CD8-positive, alpha-beta memory T cell (primary cell): ENCODE results near the gene DEPDC4. TPM values are rescaled to one million over a fixed set of nuclear protein-coding genes. Genes with fewer than 3 reads are reported as not detected.

ENCODE experiments used
- CTCF ChIA-PET: fragments of 350-600 bp; sonication (Branson Sonifier 250); formaldehyde crosslinking; loops from one replicate; lab custom pipeline; 2021; ENCODE audit warnings: antibody characterized with exemption; lab: Charles Lee
- POLR2A ChIA-PET: fragments of 350-600 bp; sonication (Branson Sonifier 250); formaldehyde crosslinking; loops from one replicate; lab custom pipeline; 2021; ENCODE audit warnings: antibody characterized with exemption; lab: Charles Lee
- DNase-seq, 5 donors: peaks; one replicate each; pipeline versions ENCODE4 v3.0.0 to v3.0.0-alpha.2; 2020 to 2022; ENCODE audit warnings: mixed read lengths in 1 of 5
- H3K27ac ChIP-seq: one replicate; pipeline ENCODE4 v1.7.0; 2013; ENCODE audit warnings: low read depth, mild to moderate bottlenecking, low read length, moderate library complexity
- H3K27me3 ChIP-seq: 2 replicates; pipeline ENCODE4 v1.7.0; 2013; ENCODE audit warnings: low read length, mild to moderate bottlenecking; ENCODE audit not compliant: insufficient read depth, poor library complexity, severe bottlenecking
- H3K36me3 ChIP-seq: 2 replicates; pipeline ENCODE4 v1.7.0; 2013; ENCODE audit warnings: mild to moderate bottlenecking, low read length, moderate library complexity; ENCODE audit not compliant: insufficient read depth
- H3K4me1 ChIP-seq: 2 replicates; pipeline ENCODE4 v1.7.0; 2013; ENCODE audit warnings: mild to moderate bottlenecking, low read length, moderate library complexity; ENCODE audit not compliant: insufficient read depth
- H3K4me3 ChIP-seq: 2 replicates; pipeline ENCODE4 v1.7.0; 2013; ENCODE audit warnings: mild to moderate bottlenecking, low read length
- H3K9me3 ChIP-seq: 2 replicates; pipeline ENCODE4 v1.7.0; 2013; ENCODE audit warnings: mild to moderate bottlenecking, low read length
- H3K27ac Mint-ChIP-seq, 8 donors: one replicate each; pipeline ENCODE4 v1.8.0; 2020 to 2021; ENCODE audit warnings: mixed read lengths in 8 of 8, mild to moderate bottlenecking in 6 of 8, inconsistent platforms in 3 of 8, moderate library complexity in 3 of 8
- H3K27me3 Mint-ChIP-seq, 2 donors: one replicate each; pipeline ENCODE4 v1.8.0; 2020 to 2021; ENCODE audit warnings: mixed read lengths in 2 of 2, mild to moderate bottlenecking in 1 of 2, moderate library complexity in 1 of 2
- H3K36me3 Mint-ChIP-seq, 3 donors: one replicate each; pipeline ENCODE4 v1.8.0; 2020 to 2021; ENCODE audit warnings: mixed read lengths in 3 of 3, inconsistent platforms in 1 of 3, mild to moderate bottlenecking in 1 of 3
- H3K4me1 Mint-ChIP-seq, 3 donors: one replicate each; pipeline ENCODE4 v1.8.0; 2020 to 2021; ENCODE audit warnings: mixed read lengths in 3 of 3, inconsistent platforms in 1 of 3, mild to moderate bottlenecking in 1 of 3
- H3K4me3 Mint-ChIP-seq, 7 donors: one replicate each; pipeline ENCODE4 v1.8.0; 2020 to 2021; ENCODE audit warnings: mixed read lengths in 7 of 7, mild to moderate bottlenecking in 6 of 7, moderate library complexity in 4 of 7, inconsistent platforms in 2 of 7
- H3K9me3 Mint-ChIP-seq, 5 donors: one replicate each; pipeline ENCODE4 v1.8.0; 2020 to 2022; ENCODE audit warnings: mixed read lengths in 5 of 5, mild to moderate bottlenecking in 3 of 5, moderate library complexity in 2 of 5, inconsistent platforms in 1 of 5
- polyA plus RNA-seq: library from polyadenylated mRNA; unstranded; fragments of 300-500 nt; fragmentation: Illumina TruSeq; gene quantifications from one replicate; pipeline ENCODE4 v1.2.3, GENCODE V29; 2021
- total RNA-seq, 2 experiments: library from RNA; stranded (reverse); gene quantifications; one replicate each; pipeline ENCODE4 v1.2.3, GENCODE V29; 2021

The DEPDC4 gene
- total and polyA plus RNA-seq, 3 experiments from 2014 or later: 1.2 to 1.4 TPM; not detected in 1

DNA sequence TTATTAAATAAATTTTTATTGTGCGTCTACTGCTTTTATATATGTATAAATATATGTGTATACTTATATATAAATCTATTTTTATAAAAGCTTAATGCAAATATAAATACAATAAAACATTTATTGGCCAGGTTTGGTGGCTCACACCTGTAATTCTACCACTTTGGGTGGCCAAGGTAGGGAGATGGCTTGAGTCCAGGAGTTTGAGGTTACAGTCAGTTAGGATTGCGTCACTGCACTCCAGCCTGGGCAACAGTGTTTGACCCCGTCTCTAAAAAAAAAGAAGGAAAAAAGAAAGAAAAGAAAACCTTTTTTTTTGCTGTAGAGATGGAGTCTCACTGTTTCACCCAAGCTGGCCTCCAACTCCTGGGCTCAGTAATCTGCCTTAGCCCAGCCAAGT, 45.4 kb downstream of the DEPDC4 start:
- H3K4me3 Mint-ChIP-seq: no peak overlapping the region
- no peaks in the 10 kb centered on the region for H3K4me1 ChIP-seq
- no peak for DNase-seq
- H3K27ac Mint-ChIP-seq: no peak overlapping the region
- H3K36me3 Mint-ChIP-seq: peaks cover 4 to 79% (median 16%) of the 10 kb centered on the region in 3 donors
- peaks cover 23% of the 10 kb centered on the region for H3K36me3 ChIP-seq
- POLR2A ChIA-PET: no interaction called here
- H3K27me3 Mint-ChIP-seq: peaks cover 0 to 1% of the 10 kb centered on the region in 2 donors
- no peak overlapping the region for H3K4me3 ChIP-seq
- no peaks in the 10 kb centered on the region for H3K27me3 ChIP-seq
- peaks cover 0 to 1% (median 0%) of the 10 kb centered on the region in 3 donors for H3K4me1 Mint-ChIP-seq
- H3K27ac ChIP-seq: no peak overlapping the region
- no peaks in the 10 kb centered on the region for H3K9me3 Mint-ChIP-seq
- no peaks in the 10 kb centered on the region for H3K9me3 ChIP-seq
- CTCF ChIA-PET: no interaction called here

DNA sequence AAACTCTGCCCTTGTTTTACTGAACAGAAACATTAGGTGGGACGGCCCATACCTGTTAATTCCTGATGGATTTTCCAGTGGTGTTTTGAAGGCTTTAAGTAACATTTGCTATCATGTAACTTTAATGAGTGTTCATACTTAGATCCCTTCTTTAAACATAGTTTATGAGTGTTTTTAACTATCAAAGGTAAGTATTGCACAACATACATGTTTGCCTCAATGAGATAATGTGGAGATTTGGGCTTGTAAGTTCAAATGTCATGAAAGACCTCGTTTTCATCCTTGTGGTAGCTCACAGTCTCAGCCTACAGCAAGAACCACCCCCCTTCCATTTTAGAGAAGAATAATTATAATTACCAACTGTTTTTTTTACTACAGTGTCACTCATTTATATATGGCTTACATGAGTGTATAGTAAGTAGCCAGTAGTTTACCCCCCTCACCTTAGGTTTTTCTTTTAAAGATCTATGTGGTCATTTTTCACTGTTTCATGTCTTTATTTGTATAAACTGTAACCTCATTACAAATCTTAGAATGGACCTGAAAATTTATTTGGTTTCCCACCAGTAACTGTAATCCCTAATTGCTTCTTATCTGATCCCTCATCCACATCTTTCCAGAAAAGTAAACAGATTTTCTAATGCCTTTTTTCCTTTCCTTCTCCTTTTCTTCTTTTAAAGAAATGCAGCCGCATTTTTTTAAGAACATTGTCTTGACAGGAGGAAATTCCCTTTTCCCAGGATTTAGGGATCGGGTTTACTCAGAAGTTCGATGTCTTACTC, 47.4 kb downstream of the DEPDC4 start:
- no peaks in the 10 kb centered on the region for H3K9me3 Mint-ChIP-seq
- Histone ChIP-seq H3K27me3 (no peaks in the 10 kb centered on the region), H3K4me3 (no peak overlapping the region), H3K9me3 (no peaks in the 10 kb centered on the region), H3K27ac (no peak overlapping the region), H3K4me1 (no peaks in the 10 kb centered on the region), H3K36me3 (peaks cover 37% of the 10 kb centered on the region)
- CTCF ChIA-PET: no interaction called here
- H3K4me1 Mint-ChIP-seq: peaks cover 0 to 8% (median 3%) of the 10 kb centered on the region in 3 donors
- H3K36me3 Mint-ChIP-seq: peaks cover 4 to 79% (median 20%) of the 10 kb centered on the region in 3 donors
- POLR2A ChIA-PET: no interaction called here
- H3K27ac Mint-ChIP-seq: peak overlapping the region in 1 of 8 donors; percentile 24
- no peak overlapping the region for H3K4me3 Mint-ChIP-seq
- DNase-seq: no peak
- H3K27me3 Mint-ChIP-seq: no peaks in the 10 kb centered on the region

DNA sequence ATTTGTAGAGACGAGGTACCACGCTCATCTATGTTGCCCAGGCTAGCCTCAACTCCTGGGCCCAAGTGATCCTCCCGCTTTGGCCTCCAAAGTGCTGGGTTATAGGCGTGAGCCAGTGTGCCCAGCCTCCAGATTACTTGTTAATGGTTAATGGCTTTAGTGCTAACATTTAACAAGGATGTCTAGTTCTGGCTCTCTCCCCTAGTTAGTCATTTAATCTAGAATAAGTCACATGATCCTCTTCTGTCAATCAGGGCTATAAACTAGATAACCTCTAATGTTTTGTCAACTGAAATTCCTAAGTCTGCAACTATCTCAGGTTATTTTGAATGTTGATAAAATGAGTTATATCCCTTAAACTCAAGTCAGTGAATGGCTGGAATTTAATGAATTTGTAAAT, 50.5 kb downstream of the DEPDC4 start:
- POLR2A ChIA-PET: no interaction called here
- no peaks in the 10 kb centered on the region for H3K4me1 ChIP-seq
- peaks cover 0 to 8% (median 4%) of the 10 kb centered on the region in 3 donors for H3K4me1 Mint-ChIP-seq
- no peaks in the 10 kb centered on the region for H3K9me3 Mint-ChIP-seq
- H3K36me3 Mint-ChIP-seq: peaks cover 0 to 84% (median 13%) of the 10 kb centered on the region in 3 donors
- H3K36me3 ChIP-seq: peaks cover 35% of the 10 kb centered on the region
- no peaks in the 10 kb centered on the region for H3K9me3 ChIP-seq
- no peaks in the 10 kb centered on the region for H3K27me3 ChIP-seq
- CTCF ChIA-PET: interaction anchor here (0.8 kb wide), 1 partner anchor 13 kb away, joined by 3 read pairs; no protein-coding TSS in a partner anchor
- H3K4me3 ChIP-seq: no peak overlapping the region
- H3K27ac Mint-ChIP-seq: peak overlapping the region in 1 of 8 donors; percentile 45
- no peaks in the 10 kb centered on the region for H3K27me3 Mint-ChIP-seq
- no peak overlapping the region for H3K27ac ChIP-seq
- no peak overlapping the region for H3K4me3 Mint-ChIP-seq
- no peak for DNase-seq

DNA sequence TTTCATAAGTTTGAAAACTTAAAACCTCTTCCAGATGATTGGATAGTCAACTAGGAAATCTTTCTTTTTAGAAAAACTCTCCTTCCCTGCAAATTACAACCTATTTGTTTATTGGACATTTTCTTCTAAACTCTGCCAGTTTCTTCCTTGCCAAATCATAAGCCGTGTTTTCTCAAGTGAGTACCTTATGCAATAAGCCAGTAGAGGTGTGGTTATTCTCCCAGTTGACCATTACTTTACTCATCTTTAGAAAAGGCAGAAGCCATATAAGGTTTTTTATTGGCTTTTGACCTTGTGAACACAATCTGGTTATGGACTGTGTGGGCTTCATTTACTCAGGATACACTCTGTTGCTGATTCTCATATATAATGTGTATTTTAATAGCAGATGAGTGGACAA, 51.7 kb downstream of the DEPDC4 start:
- peaks cover 43% of the 10 kb centered on the region for H3K36me3 ChIP-seq
- no peaks in the 10 kb centered on the region for H3K9me3 ChIP-seq
- Mint-ChIP-seq H3K27ac (peak overlapping the region in 1 of 8 donors; percentile 63), H3K9me3 (no peaks in the 10 kb centered on the region), H3K27me3 (no peaks in the 10 kb centered on the region), H3K4me1 (peaks cover 0 to 8% (median 4%) of the 10 kb centered on the region in 3 donors), H3K4me3 (no peak overlapping the region), H3K36me3 (peaks cover 4 to 83% (median 12%) of the 10 kb centered on the region in 3 donors)
- ChIA-PET CTCF (no interaction called here), POLR2A (no interaction called here)
- no peaks in the 10 kb centered on the region for H3K27me3 ChIP-seq
- no peak for DNase-seq
- no peak overlapping the region for H3K4me3 ChIP-seq
- H3K4me1 ChIP-seq: no peaks in the 10 kb centered on the region
- H3K27ac ChIP-seq: no peak overlapping the region

DNA sequence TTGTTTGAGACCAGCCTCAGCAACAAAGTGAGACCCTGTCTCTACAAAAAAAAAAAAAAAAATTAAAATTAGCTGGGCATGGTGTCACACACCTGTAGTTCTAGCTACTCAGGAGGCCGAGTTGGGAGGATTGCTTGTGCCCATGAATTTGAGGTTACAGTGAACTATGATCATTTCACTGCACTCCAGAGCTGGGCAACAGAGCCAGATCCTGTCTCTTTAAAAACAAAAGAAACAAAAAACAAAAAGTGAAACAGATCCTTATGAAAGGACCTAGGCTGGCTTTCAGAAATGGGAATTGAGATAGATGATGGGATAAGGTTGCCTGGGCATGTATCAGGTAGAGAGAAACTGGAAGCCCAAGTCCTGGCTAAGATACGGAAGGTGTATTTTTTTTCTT, 52.4 kb downstream of the DEPDC4 start:
- no peak for DNase-seq
- ChIA-PET CTCF (no interaction called here), POLR2A (no interaction called here)
- Histone ChIP-seq H3K27me3 (no peaks in the 10 kb centered on the region), H3K9me3 (no peaks in the 10 kb centered on the region), H3K4me1 (no peaks in the 10 kb centered on the region), H3K36me3 (peaks cover 49% of the 10 kb centered on the region), H3K27ac (no peak overlapping the region), H3K4me3 (no peak overlapping the region)
- Mint-ChIP-seq H3K4me3 (no peak overlapping the region), H3K9me3 (no peaks in the 10 kb centered on the region), H3K4me1 (peaks cover 0 to 8% (median 4%) of the 10 kb centered on the region in 3 donors), H3K27me3 (no peaks in the 10 kb centered on the region), H3K27ac (peak overlapping the region in 3 of 8 donors; percentile 30 to 68 (median 43)), H3K36me3 (peaks cover 4 to 83% (median 12%) of the 10 kb centered on the region in 3 donors)

DNA sequence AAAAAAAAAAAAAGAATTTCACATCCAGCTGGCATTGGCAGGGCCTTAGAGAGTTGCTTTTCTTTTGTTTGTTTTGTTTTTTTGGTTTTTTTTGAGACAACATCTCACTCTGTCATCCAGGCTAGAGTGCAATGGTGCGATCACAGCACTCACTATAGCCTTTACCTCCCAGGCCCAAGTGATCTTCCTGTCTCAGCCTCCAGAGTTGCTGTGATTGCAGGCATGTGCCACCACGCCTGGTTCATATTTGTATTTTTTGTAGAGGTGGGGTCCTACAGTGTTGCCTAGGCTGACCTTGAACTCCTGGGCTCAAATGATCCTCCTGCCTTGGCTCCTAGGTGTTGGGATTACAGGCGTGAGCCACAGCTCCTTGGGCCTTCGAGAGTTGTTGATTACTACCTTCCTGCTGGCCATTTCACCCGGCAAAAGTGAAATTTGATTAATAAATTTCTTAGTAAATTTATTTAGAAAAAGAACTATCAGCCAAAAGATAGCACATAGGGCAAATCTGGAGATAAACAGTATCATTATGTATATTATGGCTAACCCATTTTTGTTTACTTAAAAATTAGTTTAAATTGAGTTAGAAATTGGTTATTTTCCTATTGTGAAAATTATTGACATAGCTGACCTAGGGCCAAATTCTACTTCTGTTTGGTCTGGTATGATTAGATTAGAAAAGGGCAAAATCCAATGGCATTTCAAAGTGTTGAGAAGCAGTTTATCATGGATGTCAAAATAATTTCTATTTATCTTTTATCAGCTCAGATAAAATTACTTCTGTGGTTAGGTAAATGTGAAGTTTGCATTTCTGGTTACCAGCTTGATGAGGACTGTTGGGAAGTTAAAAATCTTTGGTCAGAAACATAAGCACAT, 53.6 kb downstream of the DEPDC4 start:
- Mint-ChIP-seq H3K9me3 (no peaks in the 10 kb centered on the region), H3K4me3 (no peak overlapping the region), H3K27ac (no peak overlapping the region), H3K27me3 (no peaks in the 10 kb centered on the region), H3K36me3 (peaks cover 12 to 84% (median 18%) of the 10 kb centered on the region in 3 donors), H3K4me1 (peaks cover 0 to 8% (median 4%) of the 10 kb centered on the region in 3 donors)
- Histone ChIP-seq H3K36me3 (peaks cover 48% of the 10 kb centered on the region), H3K27ac (no peak overlapping the region), H3K4me3 (no peak overlapping the region), H3K4me1 (no peaks in the 10 kb centered on the region), H3K27me3 (no peaks in the 10 kb centered on the region), H3K9me3 (no peaks in the 10 kb centered on the region)
- ChIA-PET POLR2A (no interaction called here), CTCF (interaction anchor here (0.7 kb wide), 1 partner anchor 59 kb away, joined by 3 read pairs; no protein-coding TSS in a partner anchor)
- no peak for DNase-seq

DNA sequence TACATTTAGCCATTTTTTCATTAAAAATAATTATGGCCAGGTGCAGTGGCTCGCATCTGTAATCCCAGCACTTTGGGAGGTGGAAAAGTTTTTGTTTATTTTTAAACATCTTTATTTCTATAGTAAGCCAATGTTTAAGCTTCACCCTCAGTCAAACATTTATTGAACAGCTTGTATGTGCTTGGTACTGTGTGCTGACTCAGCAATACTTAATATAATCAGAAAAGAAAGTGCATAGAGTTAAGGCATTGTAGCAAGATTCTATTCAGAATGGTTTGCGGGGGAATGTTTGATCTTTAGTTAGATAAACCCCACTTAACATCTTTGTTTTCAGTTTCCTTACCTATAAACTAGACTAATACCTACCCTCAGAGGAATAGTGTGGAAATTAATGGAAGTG, 55.2 kb downstream of the DEPDC4 start:
- Histone ChIP-seq H3K4me3 (no peak overlapping the region), H3K27me3 (no peaks in the 10 kb centered on the region), H3K27ac (no peak overlapping the region), H3K9me3 (no peaks in the 10 kb centered on the region), H3K4me1 (no peaks in the 10 kb centered on the region), H3K36me3 (peaks cover 54% of the 10 kb centered on the region)
- ChIA-PET POLR2A (no interaction called here), CTCF (no interaction called here)
- Mint-ChIP-seq H3K27me3 (no peaks in the 10 kb centered on the region), H3K9me3 (no peaks in the 10 kb centered on the region), H3K27ac (no peak overlapping the region), H3K36me3 (peaks cover 12 to 85% (median 17%) of the 10 kb centered on the region in 3 donors), H3K4me3 (no peak overlapping the region), H3K4me1 (peaks cover 0 to 8% (median 4%) of the 10 kb centered on the region in 3 donors)
- DNase-seq: no peak

DNA sequence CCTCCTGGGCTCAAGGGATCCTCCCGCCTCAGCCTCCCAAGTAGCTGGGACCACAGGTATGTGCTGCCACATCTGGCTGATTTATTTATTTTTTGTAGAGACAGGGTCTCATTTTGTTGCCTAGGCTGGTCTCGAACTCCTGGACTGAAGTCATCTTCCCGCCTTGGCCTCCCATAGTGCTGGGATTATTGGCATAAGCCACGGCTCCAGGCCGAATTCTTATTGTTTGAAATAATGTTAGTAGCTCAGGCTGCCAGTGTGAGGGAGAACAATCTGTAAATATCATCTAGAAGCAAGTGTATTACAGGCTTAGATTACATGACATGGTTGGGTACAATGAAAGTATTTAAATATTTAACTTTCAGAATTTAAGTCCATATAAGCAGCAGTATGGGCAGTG, 58.0 kb downstream of the DEPDC4 start:
- peaks cover 40% of the 10 kb centered on the region for H3K36me3 ChIP-seq
- H3K27me3 ChIP-seq: no peaks in the 10 kb centered on the region
- Mint-ChIP-seq H3K4me3 (no peak overlapping the region), H3K36me3 (peaks cover 8 to 71% (median 12%) of the 10 kb centered on the region in 3 donors), H3K27me3 (no peaks in the 10 kb centered on the region), H3K9me3 (no peaks in the 10 kb centered on the region), H3K4me1 (peaks cover 4 to 7% (median 6%) of the 10 kb centered on the region in 3 donors), H3K27ac (no peak overlapping the region)
- no peak overlapping the region for H3K4me3 ChIP-seq
- ChIA-PET POLR2A (no interaction called here), CTCF (no interaction called here)
- no peaks in the 10 kb centered on the region for H3K4me1 ChIP-seq
- DNase-seq: no peak
- no peak overlapping the region for H3K27ac ChIP-seq
- no peaks in the 10 kb centered on the region for H3K9me3 ChIP-seq
